Activated T-cell treated with anti-CD3 and anti-CD28 coated beads for 4 hours (primary cell): ENCODE data around the gene SPACA6.
"Not testable (repeated sequence)": the region's sequence is repeated elsewhere in the genome, so short reads cannot be mapped to it uniquely, and the experiment has no call there.

ENCODE experiments used
- DNase-seq: peaks from one replicate; pipeline ENCODE4 v3.0.0-alpha.2; 2020

Gene SPACA6

GRCh38 chr19:51706885-51707284, 13.8 kb downstream of the SPACA6 start:
- no peak for DNase-seq

- DNase-seq = no peak
These were observed 15.7 kb downstream of the SPACA6 start for GRCh38 chr19:51708811-51709210.

GRCh38 chr19:51709575-51709974, 16.4 kb downstream of the SPACA6 start:
- DNase-seq = no peak

- DNase-seq = no peak
These were observed 17.0 kb downstream of the SPACA6 start for GRCh38 chr19:51710163-51710562.

- DNase-seq = no peak
These were observed 18.6 kb downstream of the SPACA6 start for GRCh38 chr19:51711702-51712101.

- no peak for DNase-seq
These were observed 19.4 kb downstream of the SPACA6 start for GRCh38 chr19:51712461-51713081.

GRCh38 chr19:51713319-51714285, 20.5 kb downstream of the SPACA6 start:
- no peak for DNase-seq

- DNase-seq = no peak
These were observed 21.7 kb downstream of the SPACA6 start for GRCh38 chr19:51714848-51715247.

GRCh38 chr19:51715850-51716249, 22.7 kb downstream of the SPACA6 start:
- no peak for DNase-seq

GRCh38 chr19:51716925-51717324, 23.8 kb downstream of the SPACA6 start:
- no peak for DNase-seq

- DNase-seq = no peak
These were observed 26.3 kb downstream of the SPACA6 start for GRCh38 chr19:51719251-51719988.

- no peak for DNase-seq
These were observed 28.8 kb downstream of the SPACA6 start for GRCh38 chr19:51721905-51722304.

GRCh38 chr19:51722492-51722891, 29.4 kb downstream of the SPACA6 start:
- no peak for DNase-seq

GRCh38 chr19:51724543-51724942, 31.4 kb downstream of the SPACA6 start:
- DNase-seq = no peak

GRCh38 chr19:51726049-51726448, 32.9 kb downstream of the SPACA6 start:
- no peak for DNase-seq

- DNase-seq = no peak
These were observed 34.3 kb downstream of the SPACA6 start for GRCh38 chr19:51727349-51727880.

GRCh38 chr19:51729781-51730180, 36.7 kb downstream of the SPACA6 start:
- no peak for DNase-seq

- no peak for DNase-seq
These were observed 40.8 kb downstream of the SPACA6 start for GRCh38 chr19:51733742-51734522.

- DNase-seq = no peak
These were observed 42.8 kb downstream of the SPACA6 start for GRCh38 chr19:51735759-51736449.

- DNase-seq = no peak
These were observed 44.3 kb downstream of the SPACA6 start for GRCh38 chr19:51737389-51737788.

GRCh38 chr19:51737924-51738323, 44.8 kb downstream of the SPACA6 start:
- no peak for DNase-seq

- not testable (repeated sequence) for DNase-seq
These were observed 45.4 kb downstream of the SPACA6 start for GRCh38 chr19:51738523-51738922.
